OCI-LY3 (cell line): ENCODE measurements around the gene PDK2.

Experiments
- H2AFZ ChIP-seq: fragments of 200-600, 300-600 bp; shearing (Covaris generic); 2 replicates; pipeline ENCODE4 v1.6.0; 2014; ENCODE audit warnings: antibody characterized with exemption, low read depth, low read length
- H3K27ac ChIP-seq: fragments of 200-600, 300-600 bp; sonication (generic); 2 replicates; pipeline ENCODE4 v1.5.1; 2014; ENCODE audit warnings: mild to moderate bottlenecking, low read length, moderate library complexity, mixed read lengths
- H3K27me3 ChIP-seq: fragments of 200-600, 300-600 bp; sonication (generic); 2 replicates; pipeline ENCODE4 v1.6.1; 2014; ENCODE audit warnings: low read depth, low read length, mixed read lengths
- H3K36me3 ChIP-seq: fragments of 200-600, 300-600 bp; sonication (generic); replicated peaks from 2 replicates; pipeline ENCODE3; 2014; ENCODE audit warnings: low read depth, low read length, mixed read lengths
- H3K4me1 ChIP-seq: fragments of 300-600, 200-600 bp; sonication (generic); 2 replicates; pipeline ENCODE4 v1.6.1; 2014; ENCODE audit warnings: low read length, mixed read lengths
- H3K4me2 ChIP-seq: fragments of 200-600, 300-600 bp; sonication (generic); 2 replicates; pipeline ENCODE4 v1.6.1; 2014; ENCODE audit warnings: low read length, mixed read lengths
- H3K4me3 ChIP-seq: fragments of 300-600, 200-600 bp; sonication (generic); 2 replicates; pipeline ENCODE4 v1.5.1; 2014; ENCODE audit warnings: antibody characterized with exemption, mild to moderate bottlenecking, low read length, moderate library complexity
- H3K79me2 ChIP-seq: fragments of 300-600, 200-600 bp; shearing (Covaris generic); 2 replicates; pipeline ENCODE4 v1.6.1; 2014; ENCODE audit warnings: mild to moderate bottlenecking, low read length, mixed read lengths
- H3K9ac ChIP-seq: fragments of 300-600, 200-600 bp; shearing (Covaris generic); 2 replicates; pipeline ENCODE4 v1.6.0; 2014; ENCODE audit warnings: mild to moderate bottlenecking, low read length, moderate library complexity
- H3K9me3 ChIP-seq: fragments of 200-600, 300-600 bp; shearing (Covaris generic); 2 replicates; pipeline ENCODE4 v1.6.1; 2014; ENCODE audit warnings: low read length, mixed read lengths; ENCODE audit not compliant: insufficient read depth
- H4K20me1 ChIP-seq: fragments of 200-600, 300-600 bp; sonication (generic); 2 replicates; pipeline ENCODE4 v1.6.1; 2016; ENCODE audit warnings: low read length, mixed read lengths; ENCODE audit not compliant: insufficient read depth
- CTCF ChIP-seq: fragments of 200-600, 300-600 bp; sonication (generic); IDR thresholded peaks from 2 replicates; pipeline ENCODE4 v1.5.1; 2014; ENCODE audit warnings: antibody characterized with exemption, low read length, low read depth
- EZH2phosphoT487 ChIP-seq: fragments of 200-600 bp; shearing (Covaris generic); IDR thresholded peaks from 2 replicates; pipeline ENCODE4 v1.6.1; 2018; ENCODE audit warnings: antibody characterized with exemption, mixed run types, low read depth

Gene PDK2

GRCh38 chr17:50125420-50125997, 30.4 kb downstream of the PDK2 start:
- peaks cover 24% of the 10 kb centered on the region for H3K27me3 ChIP-seq
- no peak for TF ChIP-seq CTCF
- TF ChIP-seq EZH2phosphoT487 = no peak
- H3K27ac ChIP-seq = no peak overlapping the region
- H3K79me2 ChIP-seq = no peaks in the 10 kb centered on the region
- no peak overlapping the region for H2AFZ ChIP-seq
- H3K9ac ChIP-seq = no peak overlapping the region
- H3K9me3 ChIP-seq = no peaks in the 10 kb centered on the region
- no peak overlapping the region for H3K4me3 ChIP-seq
- H4K20me1 ChIP-seq = no peaks in the 10 kb centered on the region
- no peak overlapping the region for H3K4me2 ChIP-seq
- H3K4me1 ChIP-seq = peaks cover 4% of the 10 kb centered on the region
- H3K36me3 ChIP-seq = no peaks in the 10 kb centered on the region

DNA sequence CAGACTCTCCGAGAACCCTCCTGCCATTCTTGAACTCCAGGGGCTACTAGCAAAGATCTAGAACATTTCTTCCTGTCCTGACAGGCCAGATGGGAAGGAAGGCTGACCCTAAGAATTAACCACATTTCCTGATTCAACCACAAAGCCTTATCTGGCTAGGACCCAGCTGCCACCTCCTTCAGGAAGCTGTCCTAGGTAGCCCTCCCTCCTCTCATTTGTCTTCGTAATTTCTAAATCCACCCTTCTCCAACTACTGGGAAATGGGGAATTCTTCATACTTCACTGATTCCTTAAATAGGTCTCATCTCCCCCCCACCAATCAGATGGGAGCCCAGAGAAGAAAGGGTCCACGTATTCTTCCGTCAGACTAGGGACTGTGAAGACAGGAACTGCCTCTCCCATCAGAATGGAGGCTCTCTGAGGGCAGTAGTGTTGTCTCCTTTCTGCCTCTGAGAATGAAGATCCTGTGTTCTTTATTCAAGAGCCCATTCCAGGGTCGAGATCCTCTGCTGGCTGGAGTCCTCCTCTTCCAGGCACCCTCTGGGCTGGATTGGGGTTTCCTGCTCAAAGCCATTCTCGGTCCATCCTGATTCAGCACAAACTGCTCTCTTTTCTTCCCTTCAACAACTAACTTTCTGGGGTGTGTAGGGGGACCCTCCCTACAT, 32.7 kb downstream of the PDK2 start:
- H3K4me3 ChIP-seq = no peak overlapping the region
- H3K4me2 ChIP-seq = no peak overlapping the region

GRCh38 chr17:50128441-50129352, 33.5 kb downstream of the PDK2 start:
- peak overlapping the region; percentile 94 for H3K4me3 ChIP-seq
- H3K27ac ChIP-seq = no peak overlapping the region
- peaks cover 15% of the 10 kb centered on the region for H3K36me3 ChIP-seq
- peaks cover 19% of the 10 kb centered on the region for H3K4me1 ChIP-seq
- no peaks in the 10 kb centered on the region for H3K79me2 ChIP-seq
- no peak overlapping the region for H2AFZ ChIP-seq
- TF ChIP-seq EZH2phosphoT487 = no peak
- no peak for TF ChIP-seq CTCF
- H3K4me2 ChIP-seq = peak overlapping the region; percentile 72
- no peaks in the 10 kb centered on the region for H3K9me3 ChIP-seq
- no peak overlapping the region for H3K9ac ChIP-seq
- H3K27me3 ChIP-seq = peaks cover 18% of the 10 kb centered on the region
- peaks cover 22% of the 10 kb centered on the region for H4K20me1 ChIP-seq

More for the DNA sequence above, 32.7 kb downstream of the PDK2 start:
- Histone ChIP-seq H2AFZ (no peak overlapping the region), H3K9me3 (no peaks in the 10 kb centered on the region), H3K27ac (no peak overlapping the region), H3K36me3 (peaks cover 8% of the 10 kb centered on the region), H3K79me2 (no peaks in the 10 kb centered on the region), H3K27me3 (peaks cover 18% of the 10 kb centered on the region), H4K20me1 (peaks cover 14% of the 10 kb centered on the region), H3K4me1 (peaks cover 19% of the 10 kb centered on the region), H3K9ac (no peak overlapping the region)
- TF ChIP-seq CTCF (no peak), EZH2phosphoT487 (no peak)

GRCh38 chr17:50129353-50129727, 34.2 kb downstream of the PDK2 start:
- H3K4me2 ChIP-seq = peak overlapping the region; percentile 72
- H2AFZ ChIP-seq = 0 out of 2 replicates have a peak overlapping the region, but pooled peaks have one; percentile 4
- peaks cover 19% of the 10 kb centered on the region for H3K4me1 ChIP-seq
- no peak overlapping the region for H3K27ac ChIP-seq
- H3K9ac ChIP-seq = peak overlapping the region; percentile 44; the same call in 1 of the 2 replicates
- H3K27me3 ChIP-seq = peaks cover 18% of the 10 kb centered on the region
- H3K9me3 ChIP-seq = no peaks in the 10 kb centered on the region
- H4K20me1 ChIP-seq = peaks cover 28% of the 10 kb centered on the region
- no peaks in the 10 kb centered on the region for H3K79me2 ChIP-seq
- peak overlapping the region; percentile 94 for H3K4me3 ChIP-seq
- no peak for TF ChIP-seq EZH2phosphoT487
- no peak for TF ChIP-seq CTCF
- peaks cover 17% of the 10 kb centered on the region for H3K36me3 ChIP-seq
